CD8-positive, alpha-beta memory T cell (primary cell): ENCODE data around the gene PPT2. TPM values are rescaled to one million over a fixed set of nuclear protein-coding genes. Genes with fewer than 3 reads are reported as not detected.

Source experiments
- CTCF ChIA-PET: fragments of 350-600 bp; sonication (Branson Sonifier 250); formaldehyde crosslinking; loops from one replicate; lab custom pipeline; 2021; ENCODE audit warnings: antibody characterized with exemption; lab: Charles Lee
- POLR2A ChIA-PET: fragments of 350-600 bp; sonication (Branson Sonifier 250); formaldehyde crosslinking; loops from one replicate; lab custom pipeline; 2021; ENCODE audit warnings: antibody characterized with exemption; lab: Charles Lee
- DNase-seq, 5 donors: peaks; one replicate each; pipeline versions ENCODE4 v3.0.0 to v3.0.0-alpha.2; 2020 to 2022; ENCODE audit warnings: mixed read lengths in 1 of 5
- H3K27ac ChIP-seq: one replicate; pipeline ENCODE4 v1.7.0; 2013; ENCODE audit warnings: low read depth, mild to moderate bottlenecking, low read length, moderate library complexity
- H3K27me3 ChIP-seq: 2 replicates; pipeline ENCODE4 v1.7.0; 2013; ENCODE audit warnings: low read length, mild to moderate bottlenecking; ENCODE audit not compliant: insufficient read depth, poor library complexity, severe bottlenecking
- H3K36me3 ChIP-seq: 2 replicates; pipeline ENCODE4 v1.7.0; 2013; ENCODE audit warnings: mild to moderate bottlenecking, low read length, moderate library complexity; ENCODE audit not compliant: insufficient read depth
- H3K4me1 ChIP-seq: 2 replicates; pipeline ENCODE4 v1.7.0; 2013; ENCODE audit warnings: mild to moderate bottlenecking, low read length, moderate library complexity; ENCODE audit not compliant: insufficient read depth
- H3K4me3 ChIP-seq: 2 replicates; pipeline ENCODE4 v1.7.0; 2013; ENCODE audit warnings: mild to moderate bottlenecking, low read length
- H3K9me3 ChIP-seq: 2 replicates; pipeline ENCODE4 v1.7.0; 2013; ENCODE audit warnings: mild to moderate bottlenecking, low read length
- H3K27ac Mint-ChIP-seq, 8 donors: one replicate each; pipeline ENCODE4 v1.8.0; 2020 to 2021; ENCODE audit warnings: mixed read lengths in 8 of 8, mild to moderate bottlenecking in 6 of 8, inconsistent platforms in 3 of 8, moderate library complexity in 3 of 8
- H3K27me3 Mint-ChIP-seq, 2 donors: one replicate each; pipeline ENCODE4 v1.8.0; 2020 to 2021; ENCODE audit warnings: mixed read lengths in 2 of 2, mild to moderate bottlenecking in 1 of 2, moderate library complexity in 1 of 2
- H3K36me3 Mint-ChIP-seq, 3 donors: one replicate each; pipeline ENCODE4 v1.8.0; 2020 to 2021; ENCODE audit warnings: mixed read lengths in 3 of 3, inconsistent platforms in 1 of 3, mild to moderate bottlenecking in 1 of 3
- H3K4me1 Mint-ChIP-seq, 3 donors: one replicate each; pipeline ENCODE4 v1.8.0; 2020 to 2021; ENCODE audit warnings: mixed read lengths in 3 of 3, inconsistent platforms in 1 of 3, mild to moderate bottlenecking in 1 of 3
- H3K4me3 Mint-ChIP-seq, 7 donors: one replicate each; pipeline ENCODE4 v1.8.0; 2020 to 2021; ENCODE audit warnings: mixed read lengths in 7 of 7, mild to moderate bottlenecking in 6 of 7, moderate library complexity in 4 of 7, inconsistent platforms in 2 of 7
- H3K9me3 Mint-ChIP-seq, 5 donors: one replicate each; pipeline ENCODE4 v1.8.0; 2020 to 2022; ENCODE audit warnings: mixed read lengths in 5 of 5, mild to moderate bottlenecking in 3 of 5, moderate library complexity in 2 of 5, inconsistent platforms in 1 of 5
- polyA plus RNA-seq: library from polyadenylated mRNA; unstranded; fragments of 300-500 nt; fragmentation: Illumina TruSeq; gene quantifications from one replicate; pipeline ENCODE4 v1.2.3, GENCODE V29; 2021
- total RNA-seq, 2 experiments: library from RNA; stranded (reverse); gene quantifications; one replicate each; pipeline ENCODE4 v1.2.3, GENCODE V29; 2021

The PPT2 gene
- total and polyA plus RNA-seq, 3 experiments from 2014 or later: 10.0 to 19.0 (median 18.8) TPM

- H3K4me3 Mint-ChIP-seq: no peak overlapping the region
- H3K9me3 Mint-ChIP-seq: no peaks in the 10 kb centered on the region
- peaks cover 5% of the 10 kb centered on the region for H3K4me1 ChIP-seq
- peaks cover 58% of the 10 kb centered on the region for H3K36me3 ChIP-seq
- POLR2A ChIA-PET: interaction anchor here (1.1 kb wide), 1 partner anchor 73 kb away, joined by 3 read pairs; the partner anchor contains the start of gene PBX2
- peak overlapping the region in 1 of 8 donors; percentile 42 for H3K27ac Mint-ChIP-seq
- no peak overlapping the region for H3K4me3 ChIP-seq
- H3K27me3 ChIP-seq: no peaks in the 10 kb centered on the region
- peaks cover 6 to 18% (median 13%) of the 10 kb centered on the region in 3 donors for H3K4me1 Mint-ChIP-seq
- CTCF ChIA-PET: interaction anchor here (1.8 to 2.1 kb wide), 3 partner anchors 24 to 127 kb away, joined by 4 to 9 read pairs (median 6); no protein-coding TSS in a partner anchor
- no peak for DNase-seq
- H3K27me3 Mint-ChIP-seq: peaks cover 0 to 1% of the 10 kb centered on the region in 2 donors
- H3K36me3 Mint-ChIP-seq: peaks cover 6 to 78% (median 25%) of the 10 kb centered on the region in 3 donors
- no peak overlapping the region for H3K27ac ChIP-seq
- no peaks in the 10 kb centered on the region for H3K9me3 ChIP-seq
Measured at GRCh38 chr6:32117461-32117860, 36.5 kb upstream of the PPT2 start.

- POLR2A ChIA-PET: interaction anchor here (1.2 kb wide), 1 partner anchor 76 kb away, joined by 4 read pairs; no protein-coding TSS in a partner anchor
- Mint-ChIP-seq H3K9me3 (no peaks in the 10 kb centered on the region), H3K27ac (peak overlapping the region in 7 of 8 donors; percentile 33 to 88 (median 71)), H3K4me1 (peaks cover 6 to 26% (median 17%) of the 10 kb centered on the region in 3 donors), H3K36me3 (peaks cover 6 to 88% (median 27%) of the 10 kb centered on the region in 3 donors), H3K4me3 (peak overlapping the region in 1 of 7 donors; percentile 45), H3K27me3 (peaks cover 0 to 1% of the 10 kb centered on the region in 2 donors)
- H3K4me3 ChIP-seq: no peak overlapping the region
- CTCF ChIA-PET: interaction anchor here (1.0 to 2.1 kb wide), 14 partner anchors 10 to 145 kb away, joined by 3 to 11 read pairs (median 4); partner anchors contain the start of genes ATF6B, EGFL8, GPSM3 and PRRT1
- H3K9me3 ChIP-seq: no peaks in the 10 kb centered on the region
- DNase-seq: peak; percentile 48 to 75 (median 54)
- peaks cover 62% of the 10 kb centered on the region for H3K36me3 ChIP-seq
- peaks cover 5% of the 10 kb centered on the region for H3K4me1 ChIP-seq
- H3K27me3 ChIP-seq: no peaks in the 10 kb centered on the region
- no peak overlapping the region for H3K27ac ChIP-seq
Measured at GRCh38 chr6:32118782-32119628, 34.9 kb upstream of the PPT2 start.

GRCh38 chr6:32120573-32121059, 33.3 kb upstream of the PPT2 start:
- Mint-ChIP-seq H3K4me1 (peaks cover 13 to 33% (median 23%) of the 10 kb centered on the region in 3 donors), H3K27ac (peak overlapping the region in 2 of 8 donors; percentile 29 to 40), H3K9me3 (no peaks in the 10 kb centered on the region), H3K27me3 (peaks cover 0 to 1% of the 10 kb centered on the region in 2 donors), H3K36me3 (peaks cover 6 to 88% (median 27%) of the 10 kb centered on the region in 3 donors), H3K4me3 (no peak overlapping the region)
- Histone ChIP-seq H3K9me3 (no peaks in the 10 kb centered on the region), H3K36me3 (peaks cover 72% of the 10 kb centered on the region), H3K4me1 (peaks cover 5% of the 10 kb centered on the region), H3K27ac (no peak overlapping the region), H3K27me3 (no peaks in the 10 kb centered on the region), H3K4me3 (no peak overlapping the region)
- POLR2A ChIA-PET: no interaction called here
- DNase-seq: no peak
- CTCF ChIA-PET: interaction anchor here (1.0 kb wide), 1 partner anchor 8 kb away, joined by 3 read pairs; no protein-coding TSS in a partner anchor

GRCh38 chr6:32123681-32124080, 30.3 kb upstream of the PPT2 start:
- Mint-ChIP-seq H3K27me3 (peaks cover 0 to 2% of the 10 kb centered on the region in 2 donors), H3K36me3 (peaks cover 6 to 82% (median 27%) of the 10 kb centered on the region in 3 donors), H3K9me3 (no peaks in the 10 kb centered on the region), H3K4me1 (peaks cover 36 to 60% (median 50%) of the 10 kb centered on the region in 3 donors), H3K27ac (peak overlapping the region in 2 of 8 donors; percentile 19 to 27), H3K4me3 (no peak overlapping the region)
- Histone ChIP-seq H3K9me3 (no peaks in the 10 kb centered on the region), H3K36me3 (peaks cover 55% of the 10 kb centered on the region), H3K4me3 (no peak overlapping the region), H3K27me3 (no peaks in the 10 kb centered on the region), H3K4me1 (peaks cover 23% of the 10 kb centered on the region), H3K27ac (no peak overlapping the region)
- DNase-seq: no peak
- CTCF ChIA-PET: no interaction called here
- POLR2A ChIA-PET: no interaction called here

GRCh38 chr6:32126880-32127279, 27.1 kb upstream of the PPT2 start:
- peaks cover 30% of the 10 kb centered on the region for H3K36me3 ChIP-seq
- Mint-ChIP-seq H3K36me3 (peaks cover 7 to 56% (median 13%) of the 10 kb centered on the region in 3 donors), H3K9me3 (no peaks in the 10 kb centered on the region), H3K4me1 (peaks cover 48 to 66% (median 59%) of the 10 kb centered on the region in 3 donors), H3K27ac (peak overlapping the region; percentile 85 to 99 (median 98)), H3K4me3 (peak overlapping the region; percentile 95 to 100 (median 99)), H3K27me3 (peaks cover 0 to 2% of the 10 kb centered on the region in 2 donors)
- H3K27ac ChIP-seq: peak overlapping the region; percentile 95
- H3K4me3 ChIP-seq: peak overlapping the region; percentile 96
- no peaks in the 10 kb centered on the region for H3K27me3 ChIP-seq
- H3K9me3 ChIP-seq: no peaks in the 10 kb centered on the region
- no peak for DNase-seq
- CTCF ChIA-PET: interaction anchor here (1.1 kb wide), 1 partner anchor 69 kb away, joined by 5 read pairs; no protein-coding TSS in a partner anchor
- POLR2A ChIA-PET: no interaction called here
- peaks cover 30% of the 10 kb centered on the region for H3K4me1 ChIP-seq

- no peaks in the 10 kb centered on the region for H3K27me3 ChIP-seq
- H3K4me1 Mint-ChIP-seq: peaks cover 48 to 63% (median 59%) of the 10 kb centered on the region in 3 donors
- H3K4me3 ChIP-seq: peak overlapping the region; percentile 96
Measured at GRCh38 chr6:32127409-32127716, 26.6 kb upstream of the PPT2 start.

GRCh38 chr6:32127717-32128592, 26.0 kb upstream of the PPT2 start, which contains the start of gene ATF6B:
Gene ATF6B (minus strand): TSS chr6:32128246. CDS start chr6:32128207, 39 bp downstream.
- peak within 1 kb of the TSS; percentile 85 to 99 (median 98) for H3K27ac Mint-ChIP-seq
- peak within 1 kb of the TSS; percentile 95 to 100 (median 99) for H3K4me3 Mint-ChIP-seq
- H3K9me3 ChIP-seq: no peaks in the 10 kb centered on the region
- ChIA-PET POLR2A (interaction anchor here (0.9 to 3.6 kb wide), 6 partner anchors 14 to 891 kb away, joined by 3 to 34 read pairs (median 4); partner anchors contain the start of gene PBX2), CTCF (interaction anchor here (1.1 to 3.1 kb wide), 4 partner anchors 9 to 68 kb away, joined by 5 to 18 read pairs (median 8); no protein-coding TSS in a partner anchor)
- peaks cover 26% of the 10 kb centered on the region for H3K36me3 ChIP-seq
- H3K4me3 ChIP-seq: peak within 1 kb of the TSS; percentile 97
- peaks cover 2 to 4% of the 10 kb centered on the region in 2 donors for H3K27me3 Mint-ChIP-seq
- no peaks in the 10 kb centered on the region for H3K9me3 Mint-ChIP-seq
- no peaks in the 10 kb centered on the region for H3K27me3 ChIP-seq
- DNase-seq: peak; percentile 95 to 99 (median 96)
- H3K4me1 Mint-ChIP-seq: peaks cover 48 to 63% (median 59%) of the 10 kb centered on the region in 3 donors
- H3K27ac ChIP-seq: peak within 1 kb of the TSS; percentile 95
- peaks cover 30% of the 10 kb centered on the region for H3K4me1 ChIP-seq
- H3K36me3 Mint-ChIP-seq: peaks cover 3 to 48% (median 9%) of the 10 kb centered on the region in 3 donors

More at GRCh38 chr6:32127409-32127716, 26.6 kb upstream of the PPT2 start:
- Mint-ChIP-seq H3K27ac (peak overlapping the region; percentile 85 to 99 (median 98)), H3K36me3 (peaks cover 3 to 51% (median 9%) of the 10 kb centered on the region in 3 donors), H3K27me3 (peaks cover 2 to 3% of the 10 kb centered on the region in 2 donors), H3K9me3 (no peaks in the 10 kb centered on the region), H3K4me3 (peak overlapping the region; percentile 95 to 100 (median 99))
- peaks cover 26% of the 10 kb centered on the region for H3K36me3 ChIP-seq
- ChIA-PET POLR2A (interaction anchor here (0.9 to 3.6 kb wide), 4 partner anchors 13 to 845 kb away, joined by 3 to 34 read pairs (median 6); no protein-coding TSS in a partner anchor), CTCF (interaction anchor here (1.1 to 1.6 kb wide), 2 partner anchors 27 to 68 kb away, joined by 5 to 6 read pairs; no protein-coding TSS in a partner anchor)
- no peaks in the 10 kb centered on the region for H3K9me3 ChIP-seq
- DNase-seq: no peak
- peaks cover 30% of the 10 kb centered on the region for H3K4me1 ChIP-seq
- H3K27ac ChIP-seq: peak overlapping the region; percentile 95
